DND-41 (cell line): ENCODE measurements around the gene KIAA1671.

ENCODE experiments used
- ATAC-seq: fragments of 200-7000 bp; cut with Tn5 transposase; 3 replicates; pipeline ENCODE4 v1.9.1; 2021; ENCODE audit warnings: low read depth; ENCODE audit not compliant: insufficient read depth
- DNase-seq: peaks from one replicate; pipeline ENCODE4 v3.0.0-alpha.2; 2020
- H2AFZ ChIP-seq: 2 replicates; pipeline ENCODE4 v1.6.0; 2012; ENCODE audit warnings: low read depth, low read length
- H3K27ac ChIP-seq: 2 replicates; pipeline ENCODE4 v1.5.1; 2012; ENCODE audit warnings: low read length, inconsistent platforms
- H3K27me3 ChIP-seq: fragments of 200-600 bp; sonication (generic); 2 replicates; pipeline ENCODE4 v1.6.0; 2012; ENCODE audit warnings: low read length, mild to moderate bottlenecking, inconsistent platforms; ENCODE audit not compliant: insufficient read depth, poor library complexity
- H3K36me3 ChIP-seq: 2 replicates; pipeline ENCODE4 v1.5.1; 2012; ENCODE audit warnings: low read length, inconsistent platforms; ENCODE audit not compliant: insufficient read depth
- H3K4me1 ChIP-seq: 2 replicates; pipeline ENCODE4 v1.5.1; 2012; ENCODE audit warnings: mild to moderate bottlenecking, low read length; ENCODE audit not compliant: insufficient read depth
- H3K4me2 ChIP-seq: 2 replicates; pipeline ENCODE4 v1.6.0; 2012; ENCODE audit warnings: mild to moderate bottlenecking, moderate library complexity, low read length, inconsistent platforms; ENCODE audit not compliant: insufficient read depth
- H3K4me3 ChIP-seq, 2 experiments: fragments of 200-600 bp in 1 of 2; shearing (Covaris generic) in 1 of 2; 2 replicates each; pipeline ENCODE4 v1.5.1; 2012 to 2016; ENCODE audit warnings: inconsistent platforms in 2 of 2, low read length in 2 of 2, mild to moderate bottlenecking in 2 of 2, low read depth in 1 of 2, moderate library complexity in 1 of 2
- H3K79me2 ChIP-seq: 2 replicates; pipeline ENCODE4 v1.6.0; 2012; ENCODE audit warnings: low read length, inconsistent platforms; ENCODE audit not compliant: insufficient read depth
- H3K9ac ChIP-seq: 2 replicates; pipeline ENCODE4 v1.6.0; 2012; ENCODE audit warnings: low read depth, mild to moderate bottlenecking, inconsistent platforms, low read length, moderate library complexity
- H3K9me3 ChIP-seq: 2 replicates; pipeline ENCODE4 v1.5.1; 2012; ENCODE audit warnings: low read length, moderate library complexity, mild to moderate bottlenecking, inconsistent platforms; ENCODE audit not compliant: insufficient read depth, severe bottlenecking
- H4K20me1 ChIP-seq: 2 replicates; pipeline ENCODE4 v1.6.0; 2012; ENCODE audit warnings: low read length; ENCODE audit not compliant: insufficient read depth
- EZH2 ChIP-seq: IDR thresholded peaks from 3 replicates; pipeline ENCODE4 v1.6.1; 2012; ENCODE audit warnings: borderline replicate concordance, low read depth, mild to moderate bottlenecking, moderate library complexity, low read length, inconsistent platforms; ENCODE audit not compliant: severe bottlenecking
- TF ChIP-seq, protein P1 (sequence below): IDR thresholded peaks from 2 replicates; pipeline ENCODE4 v1.5.1; 2012; ENCODE audit warnings: borderline replicate concordance, low read length, moderate library complexity, mild to moderate bottlenecking; ENCODE audit not compliant: poor library complexity, severe bottlenecking; ENCODE audit errors: extremely low read depth

Gene KIAA1671

DNA sequence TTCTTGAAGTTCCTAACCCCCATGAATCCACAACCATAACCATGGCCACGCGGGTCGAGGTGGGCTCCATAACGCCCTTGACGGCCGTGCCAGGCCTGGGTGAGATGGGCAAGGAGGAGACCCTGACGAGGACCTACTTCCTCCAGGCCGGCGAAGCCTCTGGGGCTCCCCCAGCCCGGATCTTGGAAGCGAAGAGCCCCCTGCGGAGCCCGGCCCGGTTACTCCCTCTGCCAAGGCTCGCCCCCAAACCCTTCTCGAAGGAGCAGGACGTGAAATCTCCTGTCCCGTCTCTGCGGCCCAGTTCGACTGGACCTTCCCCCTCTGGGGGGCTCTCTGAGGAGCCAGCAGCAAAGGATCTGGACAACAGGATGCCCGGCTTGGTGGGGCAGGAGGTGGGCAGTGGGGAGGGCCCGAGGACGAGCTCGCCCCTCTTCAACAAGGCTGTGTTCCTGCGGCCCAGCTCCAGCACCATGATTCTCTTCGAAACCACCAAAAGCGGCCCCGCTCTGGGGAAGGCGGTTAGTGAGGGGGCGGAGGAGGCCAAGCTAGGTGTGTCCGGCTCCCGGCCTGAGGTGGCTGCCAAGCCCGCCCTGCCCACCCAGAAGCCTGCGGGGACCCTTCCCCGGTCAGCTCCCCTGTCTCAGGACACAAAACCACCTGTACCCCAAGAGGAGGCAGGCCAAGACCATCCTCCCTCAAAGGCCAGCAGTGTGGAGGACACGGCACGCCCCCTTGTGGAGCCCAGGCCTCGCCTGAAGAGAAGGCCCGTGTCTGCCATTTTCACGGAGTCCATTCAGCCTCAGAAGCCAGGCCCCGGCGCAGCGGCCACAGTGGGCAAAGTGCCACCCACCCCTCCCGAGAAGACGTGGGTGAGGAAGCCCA is 75.7 kb downstream of the KIAA1671 start:
- Histone ChIP-seq H3K27me3 (peaks cover 16% of the 10 kb centered on the region), H2AFZ (no peak overlapping the region), H3K79me2 (no peaks in the 10 kb centered on the region), H3K4me1 (no peaks in the 10 kb centered on the region), H3K4me3 (no peak overlapping the region), H3K36me3 (no peaks in the 10 kb centered on the region), H4K20me1 (no peaks in the 10 kb centered on the region), H3K4me2 (no peak overlapping the region), H3K9me3 (no peaks in the 10 kb centered on the region), H3K9ac (no peak overlapping the region), H3K27ac (no peak overlapping the region)
- ATAC-seq = no peak
- no peak for DNase-seq
- TF ChIP-seq, protein P1, sequence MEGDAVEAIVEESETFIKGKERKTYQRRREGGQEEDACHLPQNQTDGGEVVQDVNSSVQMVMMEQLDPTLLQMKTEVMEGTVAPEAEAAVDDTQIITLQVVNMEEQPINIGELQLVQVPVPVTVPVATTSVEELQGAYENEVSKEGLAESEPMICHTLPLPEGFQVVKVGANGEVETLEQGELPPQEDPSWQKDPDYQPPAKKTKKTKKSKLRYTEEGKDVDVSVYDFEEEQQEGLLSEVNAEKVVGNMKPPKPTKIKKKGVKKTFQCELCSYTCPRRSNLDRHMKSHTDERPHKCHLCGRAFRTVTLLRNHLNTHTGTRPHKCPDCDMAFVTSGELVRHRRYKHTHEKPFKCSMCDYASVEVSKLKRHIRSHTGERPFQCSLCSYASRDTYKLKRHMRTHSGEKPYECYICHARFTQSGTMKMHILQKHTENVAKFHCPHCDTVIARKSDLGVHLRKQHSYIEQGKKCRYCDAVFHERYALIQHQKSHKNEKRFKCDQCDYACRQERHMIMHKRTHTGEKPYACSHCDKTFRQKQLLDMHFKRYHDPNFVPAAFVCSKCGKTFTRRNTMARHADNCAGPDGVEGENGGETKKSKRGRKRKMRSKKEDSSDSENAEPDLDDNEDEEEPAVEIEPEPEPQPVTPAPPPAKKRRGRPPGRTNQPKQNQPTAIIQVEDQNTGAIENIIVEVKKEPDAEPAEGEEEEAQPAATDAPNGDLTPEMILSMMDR = peak; percentile 34
- TF ChIP-seq EZH2 = no peak

DNA sequence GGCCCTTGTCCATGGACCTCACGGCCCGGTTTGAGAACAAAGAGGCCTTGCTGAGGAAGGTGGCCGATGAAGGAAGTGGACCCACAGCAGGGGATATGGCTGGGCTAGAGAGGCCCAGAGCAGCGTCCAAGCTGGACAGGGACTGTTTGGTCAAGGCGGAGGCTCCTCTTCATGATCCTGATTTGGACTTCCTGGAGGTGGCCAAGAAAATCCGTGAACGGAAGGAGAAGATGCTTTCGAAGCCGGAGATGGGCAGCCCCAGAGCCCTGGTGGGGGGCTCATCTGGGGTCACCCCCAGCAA is 76.3 kb downstream of the KIAA1671 start:
- Histone ChIP-seq H3K79me2 (no peaks in the 10 kb centered on the region), H3K27me3 (peaks cover 16% of the 10 kb centered on the region), H3K27ac (no peak overlapping the region), H4K20me1 (no peaks in the 10 kb centered on the region), H2AFZ (no peak overlapping the region), H3K36me3 (no peaks in the 10 kb centered on the region), H3K4me2 (no peak overlapping the region), H3K9ac (no peak overlapping the region), H3K9me3 (no peaks in the 10 kb centered on the region), H3K4me3 (no peak overlapping the region), H3K4me1 (no peaks in the 10 kb centered on the region)
- TF ChIP-seq, protein P1 = no peak
- TF ChIP-seq EZH2 = no peak
- ATAC-seq (no peak), DNase-seq (no peak)

DNA sequence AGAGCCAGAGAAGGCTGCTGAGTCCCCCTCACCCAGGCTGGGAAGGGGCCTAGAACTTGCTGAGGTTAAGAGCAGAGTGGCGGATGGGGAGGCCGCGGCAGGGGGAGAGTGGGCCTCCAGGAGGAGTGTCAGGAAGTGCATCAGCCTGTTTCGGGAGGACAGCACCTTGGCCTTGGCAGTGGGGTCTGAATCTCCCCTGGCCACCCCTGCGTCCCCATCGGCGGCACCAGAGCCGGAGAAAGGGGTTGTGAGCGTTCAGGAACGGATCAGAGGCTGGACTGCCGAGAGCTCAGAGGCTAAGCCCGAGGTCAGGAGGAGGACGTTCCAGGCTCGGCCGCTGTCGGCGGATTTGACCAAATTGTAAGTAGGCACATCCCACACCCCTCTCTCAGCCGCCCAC is 76.7 kb downstream of the KIAA1671 start:
- ATAC-seq (no peak), DNase-seq (no peak)
- TF ChIP-seq, protein P1 = no peak
- TF ChIP-seq EZH2 = no peak
- no peaks in the 10 kb centered on the region for H3K36me3 ChIP-seq
- H3K27ac ChIP-seq = no peak overlapping the region
- H3K9ac ChIP-seq = no peak overlapping the region
- no peak overlapping the region for H3K4me3 ChIP-seq
- no peak overlapping the region for H3K4me2 ChIP-seq
- peaks cover 12% of the 10 kb centered on the region for H3K27me3 ChIP-seq
- H3K4me1 ChIP-seq = no peaks in the 10 kb centered on the region
- H2AFZ ChIP-seq = no peak overlapping the region
- no peaks in the 10 kb centered on the region for H3K9me3 ChIP-seq
- H4K20me1 ChIP-seq = no peaks in the 10 kb centered on the region
- no peaks in the 10 kb centered on the region for H3K79me2 ChIP-seq
